ENCODE measurements around the gene PPIA. TPM values are rescaled to one million over a fixed set of nuclear protein-coding genes. Genes with fewer than 3 reads are reported as not detected.

PPIA gene
- total RNA-seq, 4 donors from 2014 or later: 1,253 to 2,742 (median 2,206) TPM

DNA sequence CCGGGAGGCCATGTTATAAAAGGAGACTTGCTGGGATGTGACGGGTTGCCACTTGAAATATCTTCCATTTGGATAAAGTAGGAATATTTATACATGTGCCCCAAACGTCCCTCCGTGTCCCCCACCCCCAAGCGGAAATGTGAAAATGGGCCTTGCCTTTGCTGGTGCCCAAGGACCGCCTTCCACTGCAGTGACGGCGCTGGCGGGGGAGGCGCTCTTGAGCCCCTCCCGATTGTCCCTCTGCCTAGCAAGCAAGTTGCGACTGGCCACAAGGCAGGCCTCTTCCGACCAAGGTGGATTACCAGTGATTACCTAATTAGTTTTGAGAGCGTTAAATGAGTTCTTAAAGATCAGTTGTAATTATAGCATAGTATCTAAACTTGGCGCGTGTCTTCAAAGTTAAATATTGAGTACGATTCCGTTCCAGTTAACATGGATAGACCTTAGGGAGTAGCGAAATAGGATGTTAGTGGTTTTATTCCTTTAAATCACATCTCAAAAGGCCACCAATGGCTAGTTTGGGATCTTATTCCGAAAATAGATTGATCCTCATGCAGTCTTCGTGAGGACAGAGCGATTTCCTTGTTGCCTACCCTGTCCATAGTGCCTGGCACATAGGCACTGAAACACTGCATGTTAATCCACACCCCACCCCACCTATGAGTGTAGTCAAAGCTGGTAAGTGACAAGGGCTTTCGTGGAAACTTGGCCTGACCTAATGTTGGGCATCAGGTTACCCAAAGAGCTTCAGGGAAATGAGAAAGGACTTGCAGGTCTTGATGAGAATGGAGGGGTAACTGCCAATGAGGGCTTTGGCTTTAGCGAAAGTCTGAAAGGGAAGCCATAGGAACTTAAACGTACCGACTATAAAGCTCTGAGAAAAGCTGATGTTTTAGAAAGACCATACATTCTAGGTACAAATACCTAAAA lies 1.1 kb downstream of the PPIA start:
- Histone ChIP-seq H3K9me3 (no peaks in the 10 kb centered on the region), H3K27ac (peak overlapping the region; percentile 100), H3K4me1 (peaks cover 34% of the 10 kb centered on the region), H3K36me3 (peaks cover 32% of the 10 kb centered on the region), H3K27me3 (no peaks in the 10 kb centered on the region), H3K4me3 (peak overlapping the region; percentile 86)
- DNase-seq (ENCODE audit: low spot score in 2 of 2): peak; percentile 94 to 95
- 2% methylated on average over 25 of the region's 26 CpGs for WGBS
- TF ChIP-seq EP300 (IDR thresholded peaks at IDR 0.05) (no peak), POLR2A (IDR thresholded peaks at IDR 0.05) (peak in 1 of 2 donors; percentile 3), POLR2AphosphoS5 (IDR thresholded peaks at IDR 0.05) (peak in 2 of 3 donors; percentile 27 to 77)
- TF ChIP-seq, protein P1, sequence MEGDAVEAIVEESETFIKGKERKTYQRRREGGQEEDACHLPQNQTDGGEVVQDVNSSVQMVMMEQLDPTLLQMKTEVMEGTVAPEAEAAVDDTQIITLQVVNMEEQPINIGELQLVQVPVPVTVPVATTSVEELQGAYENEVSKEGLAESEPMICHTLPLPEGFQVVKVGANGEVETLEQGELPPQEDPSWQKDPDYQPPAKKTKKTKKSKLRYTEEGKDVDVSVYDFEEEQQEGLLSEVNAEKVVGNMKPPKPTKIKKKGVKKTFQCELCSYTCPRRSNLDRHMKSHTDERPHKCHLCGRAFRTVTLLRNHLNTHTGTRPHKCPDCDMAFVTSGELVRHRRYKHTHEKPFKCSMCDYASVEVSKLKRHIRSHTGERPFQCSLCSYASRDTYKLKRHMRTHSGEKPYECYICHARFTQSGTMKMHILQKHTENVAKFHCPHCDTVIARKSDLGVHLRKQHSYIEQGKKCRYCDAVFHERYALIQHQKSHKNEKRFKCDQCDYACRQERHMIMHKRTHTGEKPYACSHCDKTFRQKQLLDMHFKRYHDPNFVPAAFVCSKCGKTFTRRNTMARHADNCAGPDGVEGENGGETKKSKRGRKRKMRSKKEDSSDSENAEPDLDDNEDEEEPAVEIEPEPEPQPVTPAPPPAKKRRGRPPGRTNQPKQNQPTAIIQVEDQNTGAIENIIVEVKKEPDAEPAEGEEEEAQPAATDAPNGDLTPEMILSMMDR (IDR thresholded peaks at IDR 0.05): peak in 1 of 2 donors; percentile 28

DNA sequence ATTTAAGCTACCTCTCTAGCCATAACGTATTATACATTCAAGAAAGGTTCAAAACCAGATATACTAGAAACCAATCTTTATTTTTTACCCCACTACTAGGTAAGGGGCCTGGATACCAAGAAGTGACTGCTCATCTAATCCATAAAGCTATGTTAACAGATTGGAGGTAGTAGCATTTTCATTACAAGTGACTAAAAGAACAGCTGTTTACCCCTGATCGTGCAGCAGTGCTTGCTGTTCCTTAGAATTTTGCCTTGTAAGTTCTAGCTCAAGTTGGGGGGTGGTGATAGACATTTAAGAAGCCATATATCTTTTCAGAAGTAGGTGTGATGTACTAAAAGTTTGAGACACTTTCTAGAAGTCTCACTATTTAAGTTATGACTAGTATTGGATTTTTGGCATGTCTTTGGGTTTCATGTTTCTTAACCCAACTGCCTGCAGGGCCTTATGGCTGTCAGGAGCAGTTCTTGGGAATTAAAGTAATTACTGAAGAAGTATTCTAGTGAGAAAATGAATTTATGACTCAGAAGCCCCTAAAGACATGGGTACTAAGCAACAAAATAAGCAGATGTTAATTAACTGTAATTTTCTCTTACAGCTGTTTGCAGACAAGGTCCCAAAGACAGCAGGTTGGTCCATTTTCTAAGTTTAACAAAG lies 2.3 kb downstream of the PPIA start:
- peaks cover 34% of the 10 kb centered on the region for H3K4me1 ChIP-seq
- peaks cover 42% of the 10 kb centered on the region for H3K36me3 ChIP-seq
- H3K27ac ChIP-seq: peak overlapping the region; percentile 100
- DNase-seq (ENCODE audit: low spot score in 2 of 2): no peak
- peak overlapping the region; percentile 86 for H3K4me3 ChIP-seq
- 12% methylated on average over 2 of the region's 2 CpGs for WGBS
- TF ChIP-seq POLR2AphosphoS5 (IDR thresholded peaks at IDR 0.05): no peak
- no peak for TF ChIP-seq POLR2A (IDR thresholded peaks at IDR 0.05)
- TF ChIP-seq EP300 (IDR thresholded peaks at IDR 0.05): no peak
- TF ChIP-seq, protein P1 (IDR thresholded peaks at IDR 0.05): no peak
- no peaks in the 10 kb centered on the region for H3K27me3 ChIP-seq
- no peaks in the 10 kb centered on the region for H3K9me3 ChIP-seq

DNA sequence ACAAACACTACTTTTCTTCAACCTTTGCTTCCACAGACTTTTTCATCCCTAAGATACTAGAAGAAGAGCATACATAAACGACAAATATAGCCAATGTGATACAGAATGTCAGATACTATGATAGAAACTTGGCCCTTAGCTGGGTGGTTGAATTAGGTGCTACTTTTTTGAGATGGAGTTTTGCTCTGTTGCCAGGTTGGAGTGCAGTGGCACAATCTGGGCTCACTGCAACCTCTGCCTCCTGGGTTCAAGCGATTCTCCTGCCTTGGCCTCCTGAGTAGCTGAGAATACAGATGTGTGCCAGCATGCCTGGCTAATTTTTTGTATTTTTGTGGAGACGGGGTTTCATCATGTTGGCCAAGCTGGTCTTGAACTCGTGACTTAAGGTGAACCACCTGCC lies 3.5 kb downstream of the PPIA start:
- H3K4me3 ChIP-seq: no peak overlapping the region
- no peaks in the 10 kb centered on the region for H3K9me3 ChIP-seq
- H3K27me3 ChIP-seq: no peaks in the 10 kb centered on the region
- peaks cover 54% of the 10 kb centered on the region for H3K36me3 ChIP-seq
- WGBS: 78% methylated on average over 4 of the region's 4 CpGs
- no peak for DNase-seq (ENCODE audit: low spot score in 2 of 2)
- TF ChIP-seq POLR2AphosphoS5 (IDR thresholded peaks at IDR 0.05): no peak
- TF ChIP-seq, protein P1 (IDR thresholded peaks at IDR 0.05): no peak
- no peak for TF ChIP-seq POLR2A (IDR thresholded peaks at IDR 0.05)
- TF ChIP-seq EP300 (IDR thresholded peaks at IDR 0.05): no peak
- H3K27ac ChIP-seq: no peak overlapping the region
- H3K4me1 ChIP-seq: peaks cover 34% of the 10 kb centered on the region

DNA sequence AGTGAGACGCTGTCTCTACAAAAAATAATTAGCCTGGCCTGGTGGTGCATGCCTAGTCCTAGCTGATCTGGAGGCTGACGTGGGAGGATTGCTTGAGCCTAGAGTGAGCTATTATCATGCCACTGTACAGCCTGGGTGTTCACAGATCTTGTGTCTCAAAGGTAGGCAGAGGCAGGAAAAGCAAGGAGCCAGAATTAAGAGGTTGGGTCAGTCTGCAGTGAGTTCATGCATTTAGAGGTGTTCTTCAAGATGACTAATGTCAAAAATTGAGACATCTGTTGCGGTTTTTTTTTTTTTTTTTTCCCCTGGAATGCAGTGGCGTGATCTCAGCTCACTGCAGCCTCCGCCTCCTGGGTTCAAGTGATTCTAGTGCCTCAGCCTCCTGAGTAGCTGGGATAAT lies 5.4 kb downstream of the PPIA start:
- DNase-seq (ENCODE audit: low spot score in 2 of 2): no peak
- no peaks in the 10 kb centered on the region for H3K27me3 ChIP-seq
- 81% methylated on average over 5 of the region's 5 CpGs for WGBS
- H3K36me3 ChIP-seq: peaks cover 58% of the 10 kb centered on the region
- H3K27ac ChIP-seq: no peak overlapping the region
- TF ChIP-seq EP300 (IDR thresholded peaks at IDR 0.05) (no peak), POLR2AphosphoS5 (IDR thresholded peaks at IDR 0.05) (no peak), POLR2A (IDR thresholded peaks at IDR 0.05) (no peak)
- TF ChIP-seq, protein P1 (IDR thresholded peaks at IDR 0.05): no peak
- no peak overlapping the region for H3K4me3 ChIP-seq
- no peaks in the 10 kb centered on the region for H3K9me3 ChIP-seq
- H3K4me1 ChIP-seq: peaks cover 25% of the 10 kb centered on the region

Data from suprapubic skin (tissue), 4 donors.